SK-N-SH treated with all-trans-retinoic acid at 6 μM for 48 hours (cell line): ENCODE measurements around the gene FAM186B.

Experiments used
- ATAC-seq: fragments of 200-7000 bp; cut with Tn5 transposase; 3 replicates; pipeline ENCODE4 v1.9.1; 2020; ENCODE audit warnings: mild to moderate bottlenecking, moderate library complexity
- ARNTL ChIP-seq: fragments of 450-650 bp; formaldehyde crosslinking; IDR thresholded peaks from 2 replicates; pipeline ENCODE4 v1.5.0; 2020; ENCODE audit warnings: low read depth, mild to moderate bottlenecking, moderate library complexity, borderline replicate concordance
- CSDC2 ChIP-seq: fragments of 250-450 bp; sonication (Bioruptor Pico); IDR thresholded peaks from 2 replicates; pipeline ENCODE4 v1.5.0; 2020; ENCODE audit warnings: mild to moderate bottlenecking, moderate library complexity
- CSRNP3 ChIP-seq: fragments of 250-450 bp; sonication (Bioruptor Pico); IDR thresholded peaks from 2 replicates; pipeline ENCODE4 v1.5.1; 2021; ENCODE audit warnings: mild to moderate bottlenecking, moderate library complexity
- ESRRG ChIP-seq: fragments of 250-450 bp; sonication (Bioruptor Pico); IDR thresholded peaks from 2 replicates; pipeline ENCODE4 v1.6.1; 2021; ENCODE audit warnings: mild to moderate bottlenecking
- GLIS3 ChIP-seq: fragments of 250-450 bp; sonication (Bioruptor Pico); IDR thresholded peaks from 2 replicates; pipeline ENCODE4 v1.5.0; 2020; ENCODE audit warnings: mild to moderate bottlenecking, moderate library complexity
- ISL1 ChIP-seq: fragments of 250-450 bp; sonication (Bioruptor Pico); IDR thresholded peaks from 2 replicates; pipeline ENCODE4 v2.1.2; 2022; ENCODE audit warnings: mild to moderate bottlenecking, moderate library complexity
- OSR1 ChIP-seq: fragments of 250-450 bp; sonication (Bioruptor Pico); IDR thresholded peaks from 2 replicates; pipeline ENCODE4 v1.8.0; 2022; ENCODE audit warnings: moderate library complexity, mild to moderate bottlenecking, inconsistent platforms
- POU6F1 ChIP-seq: fragments of 250-450 bp; sonication (Bioruptor Pico); IDR thresholded peaks from 2 replicates; pipeline ENCODE4 v1.8.0; 2021; ENCODE audit warnings: low read depth, mild to moderate bottlenecking, moderate library complexity, borderline replicate concordance
- PPARA ChIP-seq: fragments of 250-450 bp; sonication (Bioruptor Pico); IDR thresholded peaks from 2 replicates; pipeline ENCODE4 v1.5.0; 2020; ENCODE audit warnings: mild to moderate bottlenecking, borderline replicate concordance
- RARB ChIP-seq: fragments of 250-450 bp; sonication (Bioruptor Pico); IDR thresholded peaks from 2 replicates; pipeline ENCODE4 v1.8.0; 2021; ENCODE audit warnings: mild to moderate bottlenecking, moderate library complexity
- TCF4 ChIP-seq: fragments of 250-450 bp; sonication (Bioruptor Pico); IDR thresholded peaks from 2 replicates; pipeline ENCODE4 v1.8.0; 2021; ENCODE audit warnings: mild to moderate bottlenecking, moderate library complexity, borderline replicate concordance
- TOX ChIP-seq: fragments of 250-450 bp; sonication (Bioruptor Pico); IDR thresholded peaks from 2 replicates; pipeline ENCODE4 v1.8.0; 2021; ENCODE audit warnings: mild to moderate bottlenecking, moderate library complexity, borderline replicate concordance
- ZC3H10 ChIP-seq: fragments of 250-450 bp; sonication (Bioruptor Pico); IDR thresholded peaks from 2 replicates; pipeline ENCODE4 v1.5.1; 2021; ENCODE audit warnings: mild to moderate bottlenecking, moderate library complexity
- ZFP3 ChIP-seq: fragments of 250-450 bp; sonication (Bioruptor Pico); IDR thresholded peaks from 2 replicates; pipeline ENCODE4 v1.5.0; 2020; ENCODE audit warnings: mild to moderate bottlenecking, moderate library complexity
- ZFP30 ChIP-seq: fragments of 450-650 bp; formaldehyde crosslinking; IDR thresholded peaks from 2 replicates; pipeline ENCODE4 v1.5.0; 2022; ENCODE audit warnings: mild to moderate bottlenecking, moderate library complexity
- ZNF565 ChIP-seq: fragments of 450-650 bp; formaldehyde crosslinking; conservative IDR thresholded peaks from 2 replicates; pipeline ENCODE4 v1.5.0; 2020; ENCODE audit warnings: low read depth, mild to moderate bottlenecking, moderate library complexity
- ZNF70 ChIP-seq: fragments of 450-650 bp; formaldehyde crosslinking; IDR thresholded peaks from 2 replicates; pipeline ENCODE4 v1.5.0; 2020; ENCODE audit warnings: mild to moderate bottlenecking, moderate library complexity
- ZNF8 ChIP-seq: fragments of 450-650 bp; formaldehyde crosslinking; IDR thresholded peaks from 2 replicates; pipeline ENCODE4 v1.5.0; 2020; ENCODE audit warnings: mild to moderate bottlenecking, moderate library complexity
- TF ChIP-seq, protein P1 (sequence below): fragments of 250-450 bp; sonication (Bioruptor Pico); IDR thresholded peaks from 2 replicates; pipeline ENCODE4 v1.8.0; 2020; ENCODE audit warnings: mild to moderate bottlenecking, moderate library complexity, borderline replicate concordance
- TF ChIP-seq, protein P2 (sequence below): fragments of 250-450 bp; sonication (Bioruptor Pico); IDR thresholded peaks from 2 replicates; pipeline ENCODE4 v1.5.1; 2020; ENCODE audit warnings: low read depth, mild to moderate bottlenecking, moderate library complexity
- TF ChIP-seq, protein P3 (sequence below): fragments of 250-450 bp; sonication (Bioruptor Pico); IDR thresholded peaks from 2 replicates; pipeline ENCODE4 v1.5.0; 2020; ENCODE audit warnings: mild to moderate bottlenecking, moderate library complexity

Gene FAM186B

GRCh38 chr12:49549735-49550692 lies 55.4 kb downstream of the FAM186B start:
- ATAC-seq, result no peak
- TF ChIP-seq ZNF8 (CRISPR knock-in tag) (no peak), TCF4 (CRISPR knock-in tag) (no peak), ISL1 (CRISPR knock-in tag) (no peak), TOX (CRISPR knock-in tag) (no peak), ZFP30 (no peak)
- TF ChIP-seq, protein P1, sequence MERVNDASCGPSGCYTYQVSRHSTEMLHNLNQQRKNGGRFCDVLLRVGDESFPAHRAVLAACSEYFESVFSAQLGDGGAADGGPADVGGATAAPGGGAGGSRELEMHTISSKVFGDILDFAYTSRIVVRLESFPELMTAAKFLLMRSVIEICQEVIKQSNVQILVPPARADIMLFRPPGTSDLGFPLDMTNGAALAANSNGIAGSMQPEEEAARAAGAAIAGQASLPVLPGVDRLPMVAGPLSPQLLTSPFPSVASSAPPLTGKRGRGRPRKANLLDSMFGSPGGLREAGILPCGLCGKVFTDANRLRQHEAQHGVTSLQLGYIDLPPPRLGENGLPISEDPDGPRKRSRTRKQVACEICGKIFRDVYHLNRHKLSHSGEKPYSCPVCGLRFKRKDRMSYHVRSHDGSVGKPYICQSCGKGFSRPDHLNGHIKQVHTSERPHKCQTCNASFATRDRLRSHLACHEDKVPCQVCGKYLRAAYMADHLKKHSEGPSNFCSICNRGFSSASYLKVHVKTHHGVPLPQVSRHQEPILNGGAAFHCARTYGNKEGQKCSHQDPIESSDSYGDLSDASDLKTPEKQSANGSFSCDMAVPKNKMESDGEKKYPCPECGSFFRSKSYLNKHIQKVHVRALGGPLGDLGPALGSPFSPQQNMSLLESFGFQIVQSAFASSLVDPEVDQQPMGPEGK (CRISPR knock-in tag), result no peak

GRCh38 chr12:49548822-49549648 lies 56.4 kb downstream of the FAM186B start:
- ATAC-seq, result no peak
- TF ChIP-seq GLIS3 (CRISPR knock-in tag), result no peak
- TF ChIP-seq ZNF565 (CRISPR knock-in tag), result no peak
- TF ChIP-seq, protein P2, sequence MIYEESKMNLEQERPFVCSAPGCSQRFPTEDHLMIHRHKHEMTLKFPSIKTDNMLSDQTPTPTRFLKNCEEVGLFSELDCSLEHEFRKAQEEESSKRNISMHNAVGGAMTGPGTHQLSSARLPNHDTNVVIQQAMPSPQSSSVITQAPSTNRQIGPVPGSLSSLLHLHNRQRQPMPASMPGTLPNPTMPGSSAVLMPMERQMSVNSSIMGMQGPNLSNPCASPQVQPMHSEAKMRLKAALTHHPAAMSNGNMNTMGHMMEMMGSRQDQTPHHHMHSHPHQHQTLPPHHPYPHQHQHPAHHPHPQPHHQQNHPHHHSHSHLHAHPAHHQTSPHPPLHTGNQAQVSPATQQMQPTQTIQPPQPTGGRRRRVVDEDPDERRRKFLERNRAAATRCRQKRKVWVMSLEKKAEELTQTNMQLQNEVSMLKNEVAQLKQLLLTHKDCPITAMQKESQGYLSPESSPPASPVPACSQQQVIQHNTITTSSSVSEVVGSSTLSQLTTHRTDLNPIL, result no peak
- TF ChIP-seq ZNF8 (CRISPR knock-in tag), result no peak
- TF ChIP-seq ARNTL (CRISPR knock-in tag), result no peak
- TF ChIP-seq, protein P3, sequence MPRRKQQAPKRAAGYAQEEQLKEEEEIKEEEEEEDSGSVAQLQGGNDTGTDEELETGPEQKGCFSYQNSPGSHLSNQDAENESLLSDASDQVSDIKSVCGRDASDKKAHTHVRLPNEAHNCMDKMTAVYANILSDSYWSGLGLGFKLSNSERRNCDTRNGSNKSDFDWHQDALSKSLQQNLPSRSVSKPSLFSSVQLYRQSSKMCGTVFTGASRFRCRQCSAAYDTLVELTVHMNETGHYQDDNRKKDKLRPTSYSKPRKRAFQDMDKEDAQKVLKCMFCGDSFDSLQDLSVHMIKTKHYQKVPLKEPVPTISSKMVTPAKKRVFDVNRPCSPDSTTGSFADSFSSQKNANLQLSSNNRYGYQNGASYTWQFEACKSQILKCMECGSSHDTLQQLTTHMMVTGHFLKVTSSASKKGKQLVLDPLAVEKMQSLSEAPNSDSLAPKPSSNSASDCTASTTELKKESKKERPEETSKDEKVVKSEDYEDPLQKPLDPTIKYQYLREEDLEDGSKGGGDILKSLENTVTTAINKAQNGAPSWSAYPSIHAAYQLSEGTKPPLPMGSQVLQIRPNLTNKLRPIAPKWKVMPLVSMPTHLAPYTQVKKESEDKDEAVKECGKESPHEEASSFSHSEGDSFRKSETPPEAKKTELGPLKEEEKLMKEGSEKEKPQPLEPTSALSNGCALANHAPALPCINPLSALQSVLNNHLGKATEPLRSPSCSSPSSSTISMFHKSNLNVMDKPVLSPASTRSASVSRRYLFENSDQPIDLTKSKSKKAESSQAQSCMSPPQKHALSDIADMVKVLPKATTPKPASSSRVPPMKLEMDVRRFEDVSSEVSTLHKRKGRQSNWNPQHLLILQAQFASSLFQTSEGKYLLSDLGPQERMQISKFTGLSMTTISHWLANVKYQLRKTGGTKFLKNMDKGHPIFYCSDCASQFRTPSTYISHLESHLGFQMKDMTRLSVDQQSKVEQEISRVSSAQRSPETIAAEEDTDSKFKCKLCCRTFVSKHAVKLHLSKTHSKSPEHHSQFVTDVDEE (CRISPR knock-in tag), result no peak
- TF ChIP-seq PPARA, result no peak
- TF ChIP-seq ZC3H10, result no peak
- no peak for TF ChIP-seq ZNF70 (CRISPR knock-in tag)
- TF ChIP-seq ISL1 (CRISPR knock-in tag), result no peak
- TF ChIP-seq POU6F1, result no peak
- no peak for TF ChIP-seq ESRRG (CRISPR knock-in tag)
- TF ChIP-seq CSRNP3 (CRISPR knock-in tag), result no peak
- TF ChIP-seq RARB (CRISPR knock-in tag), result no peak
- no peak for TF ChIP-seq OSR1 (CRISPR knock-in tag)
- TF ChIP-seq TCF4 (CRISPR knock-in tag), result no peak
- no peak for TF ChIP-seq CSDC2
- TF ChIP-seq ZFP3, result no peak
- no peak for TF ChIP-seq TOX (CRISPR knock-in tag)
